Tibial nerve (tissue), 4 donors: ENCODE results near the gene UBE2H. TPM values are rescaled to one million over a fixed set of nuclear protein-coding genes. Genes with fewer than 3 reads are reported as not detected.

ENCODE experiments used
- DNase-seq, 2 donors: peaks; one replicate each; pipeline ENCODE4 v3.0.0-alpha.2; 2019; ENCODE audit warnings: low spot score in 2 of 2
- H3K27ac ChIP-seq, 4 donors: fragments of 200-600 bp; sonication (generic) in 3 of 4; one replicate each; pipeline ENCODE4 v1.5.1; 2017 to 2019; ENCODE audit warnings: mild to moderate bottlenecking in 1 of 4
- H3K27me3 ChIP-seq, 2 donors: fragments of 200-600 bp; sonication (generic) in 1 of 2; one replicate each; pipeline versions ENCODE4 v1.5.1 to v1.6.0; 2017 to 2019
- H3K36me3 ChIP-seq, 3 donors: fragments of 200-600 bp; sonication (generic); one replicate each; pipeline ENCODE4 v1.5.1; 2018 to 2019
- H3K4me1 ChIP-seq, 4 donors: fragments of 200-600 bp; sonication (generic) in 3 of 4; one replicate each; pipeline ENCODE4 v1.5.1; 2017 to 2019
- H3K4me3 ChIP-seq, 4 donors: fragments of 200-600 bp; sonication (generic) in 3 of 4; one replicate each; pipeline ENCODE4 v1.5.1; 2017 to 2019; ENCODE audit warnings: mild to moderate bottlenecking in 1 of 4, moderate library complexity in 1 of 4
- H3K9me3 ChIP-seq, 4 donors: fragments of 200-600 bp; sonication (generic) in 3 of 4; one replicate each; pipeline ENCODE4 v1.5.1; 2017 to 2019
- EP300 ChIP-seq, 2 donors: sonication (generic); formaldehyde crosslinking; IDR thresholded peaks; one replicate each; pipeline ENCODE4 v1.6.1; 2017; ENCODE audit warnings: antibody characterized with exemption in 2 of 2, mild to moderate bottlenecking in 1 of 2
- POLR2A ChIP-seq, 2 donors: fragments of 450-650 bp; IDR thresholded peaks; one replicate each; pipeline ENCODE4 v1.6.1; 2017; ENCODE audit warnings: antibody characterized with exemption in 2 of 2, mild to moderate bottlenecking in 2 of 2, moderate library complexity in 2 of 2
- WGBS, 2 donors: methylation state at CpG; one replicate each; pipeline ENCODE4 v1.1.5; 2018; 5-methylcytosine and 5-hydroxymethylcytosine counted together
- total RNA-seq, 4 donors: library from RNA; depleted of rRNA; stranded (reverse); fragments of >200 nt; gene quantifications; one replicate each; pipeline ENCODE4 v1.1.0, GENCODE V29; 2016
- TF ChIP-seq, protein P1 (sequence below), 5 experiments: fragments of 200-600 bp in 3 of 5; fragments of 450-650 bp in 2 of 5; sonication (generic) in 3 of 5; IDR thresholded peaks; one replicate each; pipeline ENCODE4 v1.5.1; 2016 to 2019; ENCODE audit warnings: antibody characterized with exemption in 5 of 5, mild to moderate bottlenecking in 3 of 5, moderate library complexity in 2 of 5

Gene UBE2H
- total RNA-seq, 4 donors from 2014 or later = 69.6 to 92.3 (median 80.9) TPM

DNA sequence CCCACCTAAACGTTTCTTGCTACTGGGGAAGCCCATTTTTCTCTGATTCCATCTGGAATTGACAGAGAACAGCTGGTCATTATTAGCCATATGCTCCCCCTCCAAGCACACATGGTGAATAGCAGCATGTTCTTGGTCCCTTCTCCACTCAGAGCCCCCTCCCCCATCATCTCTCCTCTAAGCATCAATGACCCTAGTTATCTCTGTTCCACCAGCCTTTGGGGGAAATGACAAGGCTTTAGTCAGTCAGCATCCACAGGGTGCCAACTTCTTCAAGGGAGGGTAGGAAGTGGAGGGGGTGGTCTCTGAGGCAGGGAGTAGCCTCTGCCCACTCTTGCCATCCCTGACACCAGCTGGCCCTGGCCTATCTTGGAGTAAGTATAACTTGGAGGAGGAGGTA lies 163.1 kb downstream of the UBE2H start:
- H3K9me3 ChIP-seq = no peaks in the 10 kb centered on the region
- TF ChIP-seq, protein P1, sequence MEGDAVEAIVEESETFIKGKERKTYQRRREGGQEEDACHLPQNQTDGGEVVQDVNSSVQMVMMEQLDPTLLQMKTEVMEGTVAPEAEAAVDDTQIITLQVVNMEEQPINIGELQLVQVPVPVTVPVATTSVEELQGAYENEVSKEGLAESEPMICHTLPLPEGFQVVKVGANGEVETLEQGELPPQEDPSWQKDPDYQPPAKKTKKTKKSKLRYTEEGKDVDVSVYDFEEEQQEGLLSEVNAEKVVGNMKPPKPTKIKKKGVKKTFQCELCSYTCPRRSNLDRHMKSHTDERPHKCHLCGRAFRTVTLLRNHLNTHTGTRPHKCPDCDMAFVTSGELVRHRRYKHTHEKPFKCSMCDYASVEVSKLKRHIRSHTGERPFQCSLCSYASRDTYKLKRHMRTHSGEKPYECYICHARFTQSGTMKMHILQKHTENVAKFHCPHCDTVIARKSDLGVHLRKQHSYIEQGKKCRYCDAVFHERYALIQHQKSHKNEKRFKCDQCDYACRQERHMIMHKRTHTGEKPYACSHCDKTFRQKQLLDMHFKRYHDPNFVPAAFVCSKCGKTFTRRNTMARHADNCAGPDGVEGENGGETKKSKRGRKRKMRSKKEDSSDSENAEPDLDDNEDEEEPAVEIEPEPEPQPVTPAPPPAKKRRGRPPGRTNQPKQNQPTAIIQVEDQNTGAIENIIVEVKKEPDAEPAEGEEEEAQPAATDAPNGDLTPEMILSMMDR (IDR thresholded peaks at IDR 0.05) = no peak
- no peak for TF ChIP-seq EP300 (IDR thresholded peaks at IDR 0.05)
- no peak for TF ChIP-seq POLR2A (IDR thresholded peaks at IDR 0.05)
- 28 to 44% methylated on average over 1 of the region's 1 CpG for WGBS, 2 donors
- DNase-seq = no peak
- no peak overlapping the region for H3K27ac ChIP-seq
- no peaks in the 10 kb centered on the region for H3K36me3 ChIP-seq
- peaks cover 0 to 15% (median 11%) of the 10 kb centered on the region in 4 donors for H3K4me1 ChIP-seq
- H3K4me3 ChIP-seq = no peak overlapping the region
- H3K27me3 ChIP-seq = peaks cover 2 to 66% of the 10 kb centered on the region in 2 donors

DNA sequence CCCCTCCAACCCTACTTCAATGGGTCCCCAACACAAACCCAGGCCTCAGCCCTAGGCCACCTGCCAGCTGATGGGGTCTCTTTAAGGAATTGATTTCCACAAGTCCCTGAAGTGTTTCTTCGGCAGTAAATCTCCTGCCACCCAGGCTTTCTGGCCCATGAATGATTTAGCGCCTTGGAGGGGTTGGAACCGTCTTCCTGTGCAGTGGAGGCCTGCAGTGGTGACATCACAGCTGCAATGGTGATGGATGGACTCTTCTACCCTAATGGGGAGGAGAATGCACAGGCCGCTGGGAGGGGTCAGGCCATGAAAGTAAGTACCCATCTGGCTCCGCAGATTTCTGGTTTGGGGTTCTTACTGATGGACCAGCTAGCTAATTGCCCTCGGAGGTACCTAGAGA lies 163.8 kb downstream of the UBE2H start:
- peaks cover 0 to 22% (median 13%) of the 10 kb centered on the region in 4 donors for H3K4me1 ChIP-seq
- WGBS, 2 donors = 93% methylated on average over 6 of the region's 6 CpGs
- no peak for DNase-seq
- no peak overlapping the region for H3K4me3 ChIP-seq
- H3K27me3 ChIP-seq = peaks cover 5 to 73% of the 10 kb centered on the region in 2 donors
- no peaks in the 10 kb centered on the region for H3K36me3 ChIP-seq
- TF ChIP-seq, protein P1 (IDR thresholded peaks at IDR 0.05) = no peak
- TF ChIP-seq EP300 (IDR thresholded peaks at IDR 0.05) = no peak
- H3K27ac ChIP-seq = no peak overlapping the region
- H3K9me3 ChIP-seq = no peaks in the 10 kb centered on the region

DNA sequence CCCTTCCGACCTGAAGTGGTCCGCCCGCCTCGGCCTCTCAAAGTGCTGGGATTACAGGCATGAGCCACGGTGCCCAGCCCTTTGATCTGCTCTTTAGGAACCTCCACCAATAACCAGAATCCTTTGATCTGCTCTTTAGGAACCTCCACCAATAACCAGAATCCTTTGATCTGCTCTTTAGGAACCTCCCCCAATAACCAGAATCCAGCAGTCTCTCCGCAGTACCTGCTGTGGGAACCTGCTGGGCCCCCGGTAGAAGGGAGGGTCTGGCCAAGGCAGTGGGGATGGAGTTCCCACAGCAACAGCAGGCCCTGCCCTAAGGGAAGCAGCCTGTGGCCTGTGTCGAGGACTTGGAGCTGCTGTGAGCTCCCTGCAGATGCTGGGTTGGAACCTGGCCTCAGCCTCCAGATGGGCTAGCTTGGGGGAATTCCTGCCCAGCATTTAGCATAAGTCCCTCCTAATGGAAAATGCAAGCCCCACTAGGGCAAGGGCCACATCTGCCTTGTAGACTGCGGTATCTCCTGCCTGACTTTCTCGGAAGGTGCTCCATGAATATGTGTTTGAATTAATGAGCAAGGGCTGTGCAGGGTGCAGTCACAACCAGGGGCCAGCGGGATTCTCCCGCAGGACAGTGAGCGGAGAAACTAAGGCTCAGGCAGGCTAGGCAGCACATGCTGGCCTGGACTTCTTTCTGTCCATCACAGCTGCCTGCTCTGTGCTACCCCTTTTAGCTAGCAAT lies 165.8 kb downstream of the UBE2H start:
- peaks cover 5 to 88% of the 10 kb centered on the region in 2 donors for H3K27me3 ChIP-seq
- H3K27ac ChIP-seq = no peak overlapping the region
- no peak overlapping the region for H3K4me3 ChIP-seq
- H3K4me1 ChIP-seq = peaks cover 0 to 42% (median 24%) of the 10 kb centered on the region in 4 donors
- WGBS, 2 donors = 49 to 73% methylated on average over 13 of the region's 13 CpGs
- TF ChIP-seq POLR2A (IDR thresholded peaks at IDR 0.05) (no peak), EP300 (IDR thresholded peaks at IDR 0.05) (no peak)
- no peaks in the 10 kb centered on the region for H3K9me3 ChIP-seq
- H3K36me3 ChIP-seq = no peaks in the 10 kb centered on the region
- DNase-seq = no peak

DNA sequence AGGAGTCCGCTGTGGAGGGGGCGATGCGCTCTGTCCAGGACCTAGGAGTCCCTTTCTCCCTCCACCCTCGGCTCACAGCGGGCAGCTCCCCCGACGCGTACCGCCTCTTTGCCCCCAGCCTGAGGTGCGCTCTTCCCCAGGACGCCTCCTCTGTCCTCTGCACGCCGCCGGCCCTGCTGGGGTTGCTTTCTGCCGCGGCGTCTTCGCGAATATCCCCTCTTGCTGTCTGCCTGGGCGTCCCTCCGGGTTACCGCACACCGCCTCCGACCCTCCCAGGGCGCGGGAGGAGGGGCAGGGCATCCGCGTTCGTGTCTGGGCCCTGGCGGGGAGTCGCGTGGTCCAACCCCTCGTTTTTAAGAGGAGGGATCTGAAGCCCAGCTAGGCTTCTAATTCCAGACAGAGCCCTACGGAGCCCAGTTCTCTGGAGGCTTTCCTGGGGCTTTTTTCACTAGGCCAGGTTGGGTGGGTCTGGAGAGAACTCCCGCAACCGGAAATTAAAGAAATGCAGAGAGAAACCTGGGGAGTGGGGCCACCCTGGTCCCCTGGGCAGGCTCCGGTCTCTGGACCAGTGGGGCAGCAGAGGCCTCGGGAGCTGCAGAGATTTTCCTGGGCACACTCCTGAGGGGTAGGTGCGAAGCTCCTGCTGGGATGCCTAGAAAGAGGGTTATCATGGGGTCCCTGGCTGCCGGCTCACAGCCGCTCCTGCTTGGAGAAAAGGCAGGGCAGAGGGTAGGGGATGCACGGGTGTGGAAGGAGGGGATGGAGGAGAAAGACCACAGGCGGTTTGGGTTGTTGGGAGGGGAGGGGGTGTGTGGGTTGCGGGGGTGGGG lies 166.9 kb downstream of the UBE2H start:
- WGBS, 2 donors = 5 to 8% methylated on average over 31 to 42 of the region's 44 CpGs
- Histone ChIP-seq H3K36me3 (no peaks in the 10 kb centered on the region), H3K27me3 (peaks cover 5 to 98% of the 10 kb centered on the region in 2 donors), H3K9me3 (no peaks in the 10 kb centered on the region), H3K27ac (no peak overlapping the region), H3K4me3 (peak overlapping the region in 1 of 4 donors; percentile 4), H3K4me1 (peaks cover 0 to 53% (median 35%) of the 10 kb centered on the region in 4 donors)
- no peak for TF ChIP-seq EP300 (IDR thresholded peaks at IDR 0.05)
- TF ChIP-seq POLR2A (IDR thresholded peaks at IDR 0.05) = no peak
- TF ChIP-seq, protein P1 (IDR thresholded peaks at IDR 0.05) = no peak
- DNase-seq = no peak

GRCh38 chr7:129784783-129785684 lies 167.7 kb downstream of the UBE2H start:
- H3K36me3 ChIP-seq = no peaks in the 10 kb centered on the region
- TF ChIP-seq, protein P1 (IDR thresholded peaks at IDR 0.05) = no peak
- TF ChIP-seq POLR2A (IDR thresholded peaks at IDR 0.05) (no peak), EP300 (IDR thresholded peaks at IDR 0.05) (no peak)
- peak overlapping the region in 1 of 4 donors; percentile 4 for H3K4me3 ChIP-seq
- H3K27ac ChIP-seq = no peak overlapping the region
- no peaks in the 10 kb centered on the region for H3K9me3 ChIP-seq
- H3K4me1 ChIP-seq = peaks cover 0 to 61% (median 43%) of the 10 kb centered on the region in 4 donors
- peaks cover 5 to 99% of the 10 kb centered on the region in 2 donors for H3K27me3 ChIP-seq
- WGBS, 2 donors = 4 to 5% methylated on average over 21 to 37 of the region's 37 CpGs
- no peak for DNase-seq
